22Rv1 (cell line): ENCODE data around the gene HELZ.

Experiments used
- ZFX ChIP-seq: fragments of 450-650 bp; IDR thresholded peaks from 2 replicates; pipeline ENCODE4 v1.6.1; 2017; ENCODE audit warnings: antibody characterized with exemption, borderline replicate concordance
- TF ChIP-seq, protein P1 (sequence below): fragments of 450-650 bp; IDR thresholded peaks from 2 replicates; pipeline ENCODE4 v1.5.1; 2017; ENCODE audit warnings: mild to moderate bottlenecking

GRCh38 chr17:67198131-67198530 lies 46.9 kb downstream of the HELZ start:
- TF ChIP-seq, protein P1, sequence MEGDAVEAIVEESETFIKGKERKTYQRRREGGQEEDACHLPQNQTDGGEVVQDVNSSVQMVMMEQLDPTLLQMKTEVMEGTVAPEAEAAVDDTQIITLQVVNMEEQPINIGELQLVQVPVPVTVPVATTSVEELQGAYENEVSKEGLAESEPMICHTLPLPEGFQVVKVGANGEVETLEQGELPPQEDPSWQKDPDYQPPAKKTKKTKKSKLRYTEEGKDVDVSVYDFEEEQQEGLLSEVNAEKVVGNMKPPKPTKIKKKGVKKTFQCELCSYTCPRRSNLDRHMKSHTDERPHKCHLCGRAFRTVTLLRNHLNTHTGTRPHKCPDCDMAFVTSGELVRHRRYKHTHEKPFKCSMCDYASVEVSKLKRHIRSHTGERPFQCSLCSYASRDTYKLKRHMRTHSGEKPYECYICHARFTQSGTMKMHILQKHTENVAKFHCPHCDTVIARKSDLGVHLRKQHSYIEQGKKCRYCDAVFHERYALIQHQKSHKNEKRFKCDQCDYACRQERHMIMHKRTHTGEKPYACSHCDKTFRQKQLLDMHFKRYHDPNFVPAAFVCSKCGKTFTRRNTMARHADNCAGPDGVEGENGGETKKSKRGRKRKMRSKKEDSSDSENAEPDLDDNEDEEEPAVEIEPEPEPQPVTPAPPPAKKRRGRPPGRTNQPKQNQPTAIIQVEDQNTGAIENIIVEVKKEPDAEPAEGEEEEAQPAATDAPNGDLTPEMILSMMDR, result no peak
- TF ChIP-seq ZFX, result no peak
